Measurements from ENCODE around the gene ABLIM2. TPM values are rescaled to one million over a fixed set of nuclear protein-coding genes. Genes with fewer than 3 reads are reported as not detected.

The ABLIM2 gene
- total and polyA plus RNA-seq, 2 of the 4 experiments (the other 2 are of a cell fraction): under 0.01 to 0.10 TPM

GRCh38 chr4:7941111-7941964 lies 217.3 kb downstream of the ABLIM2 start (continued):
- TF ChIP-seq, protein P1, sequence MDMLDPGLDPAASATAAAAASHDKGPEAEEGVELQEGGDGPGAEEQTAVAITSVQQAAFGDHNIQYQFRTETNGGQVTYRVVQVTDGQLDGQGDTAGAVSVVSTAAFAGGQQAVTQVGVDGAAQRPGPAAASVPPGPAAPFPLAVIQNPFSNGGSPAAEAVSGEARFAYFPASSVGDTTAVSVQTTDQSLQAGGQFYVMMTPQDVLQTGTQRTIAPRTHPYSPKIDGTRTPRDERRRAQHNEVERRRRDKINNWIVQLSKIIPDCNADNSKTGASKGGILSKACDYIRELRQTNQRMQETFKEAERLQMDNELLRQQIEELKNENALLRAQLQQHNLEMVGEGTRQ (IDR thresholded peaks at IDR 0.05; ENCODE audit: low read depth, low read length): no peak
